NCI-H2196 (cell line): ENCODE measurements around the gene GRXCR1.

Source experiments
- DNase-seq: peaks from one replicate; lab custom pipeline; 2025; ENCODE audit not compliant: unreplicated experiment; lab: John Stamatoyannopoulos, UW

Gene GRXCR1

GRCh38 chr4:42892413-42892812 lies at the start of gene GRXCR1:
Gene GRXCR1, plus strand, starts transcription at chr4:42892713. Its CDS starts 554 bp downstream, at chr4:42893267.
- no peak for DNase-seq

GRCh38 chr4:42843694-42844093 lies 48.8 kb upstream of the GRXCR1 start:
- DNase-seq = no peak

GRCh38 chr4:42844422-42845070 lies 48.0 kb upstream of the GRXCR1 start:
- DNase-seq = no peak

- no peak for DNase-seq
These were observed 46.9 kb upstream of the GRXCR1 start for GRCh38 chr4:42845586-42845985.

- no peak for DNase-seq
These were observed 36.7 kb upstream of the GRXCR1 start for GRCh38 chr4:42855779-42856178.

GRCh38 chr4:42865572-42866189 lies 26.8 kb upstream of the GRXCR1 start:
- peak; percentile 61 for DNase-seq

- DNase-seq = no peak
These were observed 21.3 kb upstream of the GRXCR1 start for GRCh38 chr4:42871261-42871660.

- no peak for DNase-seq
These were observed 20.7 kb upstream of the GRXCR1 start for GRCh38 chr4:42871671-42872290.

GRCh38 chr4:42878863-42879262 lies 13.7 kb upstream of the GRXCR1 start:
- DNase-seq = no peak

- DNase-seq = no peak
These were observed 11.3 kb upstream of the GRXCR1 start for GRCh38 chr4:42881253-42881652.

GRCh38 chr4:42891644-42892043 lies 869 bp upstream of the GRXCR1 start:
- no peak for DNase-seq

- no peak for DNase-seq
These were observed 2.9 kb downstream of the GRXCR1 start for GRCh38 chr4:42895452-42895851.

- DNase-seq = no peak
These were observed 12.5 kb downstream of the GRXCR1 start for GRCh38 chr4:42904986-42905385.

- no peak for DNase-seq
These were observed 13.1 kb downstream of the GRXCR1 start for GRCh38 chr4:42905591-42905990.

GRCh38 chr4:42906341-42906740 lies 13.8 kb downstream of the GRXCR1 start:
- DNase-seq = no peak

- DNase-seq = no peak
These were observed 14.6 kb downstream of the GRXCR1 start for GRCh38 chr4:42906891-42907759.

GRCh38 chr4:42910459-42910858 lies 17.9 kb downstream of the GRXCR1 start:
- no peak for DNase-seq

GRCh38 chr4:42914937-42915336 lies 22.4 kb downstream of the GRXCR1 start:
- DNase-seq = no peak

GRCh38 chr4:42915484-42915883 lies 23.0 kb downstream of the GRXCR1 start:
- DNase-seq = no peak

- DNase-seq = no peak
These were observed 24.8 kb downstream of the GRXCR1 start for GRCh38 chr4:42917296-42917695.

- DNase-seq = no peak
These were observed 30.9 kb downstream of the GRXCR1 start for GRCh38 chr4:42923431-42923830.

- DNase-seq = no peak
These were observed 33.4 kb downstream of the GRXCR1 start for GRCh38 chr4:42925921-42926320.
